K562 (cell line): ENCODE measurements around the gene GPR39. TPM values are rescaled to one million over a fixed set of nuclear protein-coding genes. Genes with fewer than 3 reads are reported as not detected.

Experiments used
- MCM7 ChIP-seq, 2 experiments: fragments of 450-650 bp; IDR thresholded peaks; 2 replicates each; pipeline ENCODE4 v1.6.1; 2016 to 2018
- SNRNP70 ChIP-seq: fragments of 200-400 bp; formaldehyde crosslinking; optimal IDR thresholded peaks from 2 replicates; pipeline ENCODE3; 2017; ENCODE audit warnings: low read depth, low read length
- SRSF3 ChIP-seq: fragments of 200-400 bp; formaldehyde crosslinking; IDR thresholded peaks from 2 replicates; pipeline ENCODE4 v1.6.1; 2016; ENCODE audit warnings: mild to moderate bottlenecking, low read length, moderate library complexity; ENCODE audit not compliant: insufficient read depth
- TCF3 ChIP-seq: sonication (generic); formaldehyde crosslinking; IDR thresholded peaks from 2 replicates; pipeline ENCODE4 v1.4.0; 2020; ENCODE audit warnings: mild to moderate bottlenecking, missing genetic modification reagents
- ZKSCAN1 ChIP-seq: fragments of 150-350 bp; IDR thresholded peaks from 2 replicates; pipeline ENCODE4 v1.6.1; 2016; ENCODE audit warnings: low read depth, low read length
- ZNF134 ChIP-seq: fragments of 250-450 bp; sonication (Bioruptor Pico); conservative IDR thresholded peaks from 2 replicates; pipeline ENCODE4 v1.4.0; 2020
- polyA plus RNA-seq, 8 experiments: library from polyadenylated mRNA; depleted of rRNA in 4 of 8; stranded (reverse) in 5 of 8; unstranded in 3 of 8; fragments of >200 nt; fragmentation: Nextera tagmentation in 2 of 8; fragmentation: Illumina TruSeq in 1 of 8; extraction: Ambion mirVana in 2 of 8; extraction: Trizol in 1 of 8; gene quantifications; 2 replicates each; pipeline versions ENCODE4 v1.2.1 to v1.2.3, GENCODE V29; 2011 to 2014; ENCODE audit warnings: inconsistent platforms in 1 of 8, missing spikeins in 1 of 8
- total RNA-seq, 7 experiments: library from RNA; depleted of rRNA in 6 of 7; stranded (reverse); fragments of >200 nt in 6 of 7; fragmentation: Illumina TruSeq in 2 of 7; extraction: Trizol in 2 of 7; gene quantifications; 2 replicates each; pipeline versions ENCODE4 v1.2.1 to v1.2.3, GENCODE V29; 2011 to 2021; ENCODE audit warnings: low replicate concordance in 1 of 7
- TF ChIP-seq, protein P1 (sequence below): fragments of 450-650 bp; formaldehyde crosslinking; IDR thresholded peaks from 2 replicates; pipeline ENCODE4 v1.4.0; 2020; ENCODE audit warnings: mild to moderate bottlenecking, moderate library complexity
- TF ChIP-seq, protein P2 (sequence below): sonication (generic); formaldehyde crosslinking; IDR thresholded peaks from 2 replicates; pipeline ENCODE4 v1.8.0; 2022; ENCODE audit warnings: mild to moderate bottlenecking, missing genetic modification reagents
- TF ChIP-seq, protein P3 (sequence below): fragments of 450-650 bp; formaldehyde crosslinking; IDR thresholded peaks from 2 replicates; pipeline ENCODE4 v1.4.0; 2020; ENCODE audit warnings: mild to moderate bottlenecking
- TF ChIP-seq, protein P4 (sequence below): fragments of 250-450 bp; sonication (Bioruptor Pico); IDR thresholded peaks from 2 replicates; pipeline ENCODE4 v1.8.0; 2022; ENCODE audit warnings: moderate library complexity, mild to moderate bottlenecking, inconsistent platforms

The GPR39 gene
- total and polyA plus RNA-seq, 9 of the 15 experiments (the other 6 are each of a cell fraction or from before 2014, with no cell fraction given) = 0.04 TPM; not detected in 8

DNA sequence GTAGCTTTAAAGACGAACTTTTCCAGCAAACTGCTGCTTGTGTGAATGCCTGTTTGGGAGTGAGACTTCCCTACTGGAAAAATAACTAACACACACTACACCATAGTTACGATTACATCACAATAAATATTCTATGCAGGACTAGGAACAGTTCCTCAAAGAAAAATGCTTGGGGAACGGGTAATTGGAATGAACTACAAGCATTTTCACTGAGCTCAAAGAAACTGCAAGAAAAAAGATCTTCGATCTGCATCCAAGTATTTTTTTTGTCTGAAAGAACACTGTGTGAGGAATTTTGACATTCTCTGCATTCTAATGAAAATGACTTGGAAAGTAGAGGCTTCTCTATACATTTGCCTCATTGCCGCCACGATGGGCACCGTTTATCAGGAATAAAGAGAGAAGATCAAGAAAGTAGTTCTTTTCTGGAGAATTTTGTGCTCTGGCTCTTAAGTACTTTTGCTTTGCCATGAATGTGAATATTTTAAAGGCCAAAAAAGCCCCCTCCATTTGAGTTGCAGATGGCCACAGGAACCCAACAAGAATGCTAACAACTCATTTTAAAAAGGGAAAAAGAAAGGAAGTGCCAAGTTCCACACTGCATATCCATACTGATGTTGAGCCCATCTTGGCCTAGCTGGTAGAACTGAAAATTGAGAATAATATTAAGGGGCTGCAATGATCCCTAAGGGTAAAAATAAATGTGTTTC is 239.8 kb downstream of the GPR39 start (continued):
- TF ChIP-seq, protein P1, sequence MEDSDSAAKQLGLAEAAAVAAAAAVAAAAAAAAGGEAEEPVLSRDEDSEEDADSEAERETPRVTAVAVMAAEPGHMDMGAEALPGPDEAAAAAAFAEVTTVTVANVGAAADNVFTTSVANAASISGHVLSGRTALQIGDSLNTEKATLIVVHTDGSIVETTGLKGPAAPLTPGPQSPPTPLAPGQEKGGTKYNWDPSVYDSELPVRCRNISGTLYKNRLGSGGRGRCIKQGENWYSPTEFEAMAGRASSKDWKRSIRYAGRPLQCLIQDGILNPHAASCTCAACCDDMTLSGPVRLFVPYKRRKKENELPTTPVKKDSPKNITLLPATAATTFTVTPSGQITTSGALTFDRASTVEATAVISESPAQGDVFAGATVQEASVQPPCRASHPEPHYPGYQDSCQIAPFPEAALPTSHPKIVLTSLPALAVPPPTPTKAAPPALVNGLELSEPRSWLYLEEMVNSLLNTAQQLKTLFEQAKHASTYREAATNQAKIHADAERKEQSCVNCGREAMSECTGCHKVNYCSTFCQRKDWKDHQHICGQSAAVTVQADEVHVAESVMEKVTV = no peak
- no peak for TF ChIP-seq ZKSCAN1
- TF ChIP-seq SRSF3 = no peak
- no peak for TF ChIP-seq SNRNP70
- TF ChIP-seq, protein P2, sequence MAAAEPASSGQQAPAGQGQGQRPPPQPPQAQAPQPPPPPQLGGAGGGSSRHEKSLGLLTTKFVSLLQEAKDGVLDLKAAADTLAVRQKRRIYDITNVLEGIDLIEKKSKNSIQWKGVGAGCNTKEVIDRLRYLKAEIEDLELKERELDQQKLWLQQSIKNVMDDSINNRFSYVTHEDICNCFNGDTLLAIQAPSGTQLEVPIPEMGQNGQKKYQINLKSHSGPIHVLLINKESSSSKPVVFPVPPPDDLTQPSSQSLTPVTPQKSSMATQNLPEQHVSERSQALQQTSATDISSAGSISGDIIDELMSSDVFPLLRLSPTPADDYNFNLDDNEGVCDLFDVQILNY (CRISPR knock-in tag) = no peak
- TF ChIP-seq, protein P3, sequence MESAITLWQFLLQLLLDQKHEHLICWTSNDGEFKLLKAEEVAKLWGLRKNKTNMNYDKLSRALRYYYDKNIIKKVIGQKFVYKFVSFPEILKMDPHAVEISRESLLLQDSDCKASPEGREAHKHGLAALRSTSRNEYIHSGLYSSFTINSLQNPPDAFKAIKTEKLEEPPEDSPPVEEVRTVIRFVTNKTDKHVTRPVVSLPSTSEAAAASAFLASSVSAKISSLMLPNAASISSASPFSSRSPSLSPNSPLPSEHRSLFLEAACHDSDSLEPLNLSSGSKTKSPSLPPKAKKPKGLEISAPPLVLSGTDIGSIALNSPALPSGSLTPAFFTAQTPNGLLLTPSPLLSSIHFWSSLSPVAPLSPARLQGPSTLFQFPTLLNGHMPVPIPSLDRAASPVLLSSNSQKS (CRISPR knock-in tag) = no peak
- TF ChIP-seq TCF3 (CRISPR knock-in tag) = no peak
- TF ChIP-seq, protein P4, sequence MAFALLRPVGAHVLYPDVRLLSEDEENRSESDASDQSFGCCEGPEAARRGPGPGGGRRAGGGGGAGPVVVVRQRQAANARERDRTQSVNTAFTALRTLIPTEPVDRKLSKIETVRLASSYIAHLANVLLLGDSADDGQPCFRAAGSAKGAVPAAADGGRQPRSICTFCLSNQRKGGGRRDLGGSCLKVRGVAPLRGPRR = no peak
- no peak for TF ChIP-seq MCM7 (IDR thresholded peaks at IDR 0.05)
- TF ChIP-seq ZNF134 (CRISPR knock-in tag) = no peak
